ENCODE measurements around the gene SIM2. TPM values are rescaled to one million over a fixed set of nuclear protein-coding genes. Genes with fewer than 3 reads are reported as not detected.

Gene SIM2
- total RNA-seq, 1 donor = not detected

- TF ChIP-seq CTCF (IDR thresholded peaks at IDR 0.05; ENCODE audit: insufficient read depth, low read depth, low read length) = no peak
- no peak for DNase-seq (ENCODE audit: low read depth)
- H3K4me3 ChIP-seq (ENCODE audit: low read depth, low read length) = no peak overlapping the region
Observed at GRCh38 chr21:36792505-36792967, 93.6 kb downstream of the SIM2 start.

- no peak for DNase-seq (ENCODE audit: low read depth)
- no peak for TF ChIP-seq CTCF (IDR thresholded peaks at IDR 0.05; ENCODE audit: insufficient read depth, low read depth, low read length)
- H3K4me3 ChIP-seq (ENCODE audit: low read depth, low read length) = no peak overlapping the region
Observed at GRCh38 chr21:36796070-36796469, 97.2 kb downstream of the SIM2 start.

- no peak overlapping the region for H3K4me3 ChIP-seq (ENCODE audit: low read depth, low read length)
- TF ChIP-seq CTCF (IDR thresholded peaks at IDR 0.05; ENCODE audit: insufficient read depth, low read depth, low read length) = no peak
- DNase-seq (ENCODE audit: low read depth) = no peak
Observed at GRCh38 chr21:36798491-36798890, 99.6 kb downstream of the SIM2 start.

Other genes starting within 250 kb of the SIM2 start
- gene CLDN14, start 219.0 kb upstream of the SIM2 start, total RNA-seq = under 0.01 TPM in 1 of 2 replicates, not detected in the other

Measured in fibroblast of villous mesenchyme (primary cell).